Superior temporal gyrus (tissue), 1 donor: ENCODE data around the gene TANC1.

Experiments
- DNase-seq: peaks from one replicate; pipeline ENCODE4 v3.0.0-alpha.2; 2016; ENCODE audit errors: extremely low spot score

The TANC1 gene

DNA sequence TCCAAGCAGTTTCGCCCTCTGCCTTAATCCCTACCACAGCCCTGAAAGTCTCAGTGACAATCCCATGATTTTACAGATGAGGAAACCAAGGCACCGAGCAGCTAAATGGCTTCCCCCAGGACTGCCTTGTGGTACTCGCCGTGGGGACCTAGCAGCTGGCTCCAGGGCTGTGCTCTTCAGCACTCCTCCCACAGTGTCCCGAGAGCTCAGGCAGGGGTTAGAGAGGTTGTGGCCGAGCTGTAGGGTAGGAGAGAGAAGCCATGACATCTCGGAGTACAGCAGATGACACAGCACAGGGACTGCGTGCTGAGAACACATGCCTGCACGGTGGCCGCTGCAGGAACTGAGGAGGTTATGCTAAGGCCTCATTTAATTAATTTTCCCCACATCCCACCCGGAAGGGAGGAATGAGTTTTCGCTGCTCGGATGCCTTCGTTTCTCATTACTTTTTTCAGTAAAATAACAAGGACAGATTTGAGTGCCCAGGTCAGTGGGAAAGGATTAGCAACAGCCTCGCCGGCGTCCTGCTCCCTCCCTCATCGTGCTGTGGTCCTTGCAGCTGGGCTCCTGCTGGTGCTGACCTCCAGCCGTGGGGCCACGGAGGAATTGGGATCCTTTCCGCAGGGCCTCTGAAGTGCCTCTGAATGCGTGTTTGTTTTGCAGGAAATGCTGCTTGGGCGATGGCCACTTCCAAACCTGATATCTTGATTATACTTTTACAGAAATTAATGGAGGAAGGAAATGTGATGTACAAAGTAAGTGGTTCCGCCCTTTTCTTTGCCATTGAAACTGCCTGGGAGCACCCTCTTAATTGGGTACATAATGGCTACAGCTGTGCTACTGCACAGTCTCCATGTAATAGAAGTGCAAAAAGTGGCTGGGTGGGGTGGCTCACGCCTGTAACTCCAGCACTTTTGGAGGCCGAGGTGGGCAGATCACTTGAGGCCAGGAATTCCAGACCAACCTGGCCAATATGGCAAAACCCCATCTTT is 256.9 kb downstream of the TANC1 start:
- no peak for DNase-seq

DNA sequence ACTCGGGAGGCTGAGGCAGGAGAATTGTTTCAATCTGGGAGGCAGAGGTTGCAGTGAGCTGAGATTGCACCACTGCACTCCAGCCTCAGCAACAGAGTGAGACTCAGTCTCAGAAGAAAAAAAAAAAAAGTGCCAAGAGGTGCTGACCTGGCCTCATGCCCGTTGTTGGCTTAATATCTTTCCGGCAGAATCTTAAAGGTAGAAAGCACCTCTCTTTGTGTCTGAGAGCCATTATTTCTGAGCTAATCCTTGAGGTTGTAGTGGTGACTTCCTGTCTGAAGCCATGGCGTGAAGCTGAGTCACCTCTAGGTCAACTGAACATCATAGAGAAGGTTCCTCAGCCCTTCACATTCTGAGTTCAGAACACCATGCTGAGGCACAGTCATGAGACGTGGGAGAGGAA is 257.6 kb downstream of the TANC1 start:
- DNase-seq, result no peak

DNA sequence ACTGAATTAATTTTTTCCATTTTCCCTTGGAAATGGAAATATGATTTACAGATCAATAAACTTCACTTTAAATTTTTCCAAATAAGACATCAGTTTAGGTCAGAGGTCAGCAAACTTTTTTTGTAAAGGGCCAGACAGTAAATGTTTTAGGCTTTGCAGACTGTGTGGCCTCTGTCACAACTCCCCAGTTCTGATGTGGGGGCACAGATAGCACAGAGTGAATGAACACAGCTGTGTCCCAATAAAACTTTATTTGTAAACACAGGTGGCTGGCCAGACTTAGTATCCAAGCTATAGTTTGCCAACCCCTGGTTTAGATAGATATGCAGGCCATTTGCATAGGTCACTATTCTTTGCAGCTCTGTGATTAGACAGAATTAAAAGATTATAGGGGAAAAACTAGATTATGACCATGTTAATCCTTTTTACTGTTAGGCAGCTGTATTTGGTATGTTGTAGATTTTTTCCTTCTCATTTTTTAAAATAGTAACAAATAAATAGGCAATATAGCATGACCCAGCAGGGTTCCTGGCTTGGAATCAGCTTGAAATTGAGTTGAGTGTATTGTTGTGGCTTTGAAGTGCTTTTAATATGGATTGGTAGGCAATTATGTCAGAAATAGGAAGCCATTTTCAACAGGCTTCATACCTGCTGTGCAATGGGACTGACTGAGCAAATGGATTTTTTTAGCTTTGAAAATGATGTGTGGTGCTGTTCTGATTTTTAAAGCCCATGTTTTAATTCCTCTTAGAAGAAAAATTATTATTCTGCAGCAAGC is 258.4 kb downstream of the TANC1 start:
- no peak for DNase-seq

DNA sequence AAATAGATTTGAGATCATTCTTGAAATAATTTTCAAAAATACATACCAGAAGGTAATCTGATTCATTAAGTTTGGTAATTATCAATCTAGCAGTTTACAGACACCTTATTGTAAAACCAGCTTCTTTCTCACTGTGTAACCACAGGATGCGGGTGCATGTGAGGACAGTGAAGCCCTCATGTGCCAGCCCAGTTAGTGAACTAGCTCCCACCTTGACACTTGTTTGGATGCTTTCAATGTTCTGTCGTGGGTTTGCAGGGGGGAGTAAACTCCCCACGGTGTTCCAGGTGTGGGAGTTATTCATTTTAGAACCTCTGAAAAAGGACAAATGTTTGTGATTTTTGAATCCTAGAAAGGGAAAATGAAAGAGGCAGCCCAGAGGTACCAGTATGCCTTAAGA is 259.0 kb downstream of the TANC1 start:
- no peak for DNase-seq

DNA sequence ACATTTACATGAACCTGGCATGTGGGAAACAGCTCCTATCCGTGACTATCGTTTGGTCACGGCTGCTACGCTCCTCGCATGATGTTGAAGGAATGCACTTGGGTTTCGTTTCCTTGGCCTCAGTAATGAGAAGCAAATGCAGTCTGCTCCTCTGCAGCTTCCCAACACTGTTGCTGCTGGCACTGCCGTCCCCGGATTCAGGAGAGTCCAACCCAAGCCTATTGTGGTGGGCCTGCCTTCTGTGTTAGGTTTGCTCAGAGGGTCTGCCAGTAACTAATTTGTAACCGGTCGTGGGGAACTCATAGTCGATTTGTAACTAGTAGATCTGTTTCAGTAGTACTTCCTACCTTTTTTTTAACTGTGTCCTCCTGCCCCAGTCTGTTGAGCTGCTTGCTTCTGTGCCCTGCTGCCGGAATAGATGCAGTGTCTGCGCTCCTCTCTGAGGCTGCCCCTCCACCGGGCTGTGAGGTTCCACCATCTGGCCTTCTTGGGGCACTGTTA is 259.7 kb downstream of the TANC1 start:
- peak; percentile 18 for DNase-seq

DNA sequence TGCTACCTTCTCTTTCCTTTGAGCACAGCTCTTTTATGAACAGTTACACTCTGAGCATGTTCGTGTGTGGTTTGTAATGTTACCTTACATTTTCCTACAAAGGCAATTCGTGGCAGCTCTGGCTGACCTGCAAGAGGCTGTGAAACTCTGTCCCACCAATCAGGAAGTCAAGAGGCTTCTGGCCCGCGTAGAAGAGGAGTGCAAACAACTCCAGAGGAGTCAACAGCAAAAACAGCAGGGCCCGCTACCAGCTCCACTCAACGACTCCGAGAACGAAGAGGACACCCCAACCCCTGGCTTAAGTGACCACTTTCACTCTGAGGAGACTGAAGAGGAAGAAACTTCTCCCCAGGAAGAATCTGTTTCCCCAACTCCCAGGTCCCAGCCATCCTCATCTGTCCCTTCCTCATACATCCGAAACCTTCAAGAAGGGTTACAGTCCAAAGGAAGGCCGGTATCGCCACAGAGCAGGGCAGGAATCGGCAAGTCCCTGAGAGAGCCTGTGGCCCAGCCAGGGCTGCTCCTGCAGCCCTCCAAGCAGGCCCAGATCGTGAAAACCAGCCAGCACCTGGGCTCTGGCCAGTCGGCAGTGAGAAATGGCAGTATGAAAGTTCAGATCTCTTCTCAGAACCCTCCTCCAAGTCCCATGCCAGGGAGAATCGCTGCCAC is 261.2 kb downstream of the TANC1 start:
- no peak for DNase-seq

DNA sequence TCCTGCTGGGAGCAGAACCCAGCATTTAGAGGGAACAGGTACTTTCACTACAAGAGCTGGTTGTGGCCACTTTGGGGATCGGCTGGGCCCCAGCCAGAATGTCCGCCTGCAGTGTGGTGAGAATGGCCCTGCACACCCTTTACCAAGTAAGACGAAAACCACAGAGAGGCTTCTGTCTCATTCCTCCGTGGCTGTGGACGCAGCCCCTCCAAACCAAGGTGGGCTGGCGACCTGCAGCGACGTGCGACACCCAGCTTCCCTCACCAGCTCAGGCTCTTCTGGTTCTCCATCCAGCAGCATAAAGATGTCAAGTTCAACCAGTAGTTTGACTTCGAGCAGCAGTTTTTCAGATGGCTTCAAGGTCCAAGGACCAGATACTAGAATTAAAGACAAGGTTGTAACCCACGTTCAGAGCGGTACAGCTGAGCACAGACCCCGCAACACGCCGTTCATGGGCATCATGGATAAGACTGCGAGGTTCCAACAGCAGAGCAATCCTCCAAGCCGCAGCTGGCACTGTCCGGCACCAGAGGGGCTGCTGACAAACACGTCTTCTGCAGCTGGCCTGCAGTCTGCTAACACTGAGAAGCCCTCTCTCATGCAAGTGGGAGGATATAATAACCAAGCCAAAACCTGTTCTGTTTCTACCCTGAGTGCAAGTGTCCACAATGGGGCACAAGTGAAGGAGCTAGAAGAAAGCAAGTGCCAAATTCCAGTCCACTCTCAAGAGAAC is 261.9 kb downstream of the TANC1 start:
- DNase-seq, result peak; percentile 29

DNA sequence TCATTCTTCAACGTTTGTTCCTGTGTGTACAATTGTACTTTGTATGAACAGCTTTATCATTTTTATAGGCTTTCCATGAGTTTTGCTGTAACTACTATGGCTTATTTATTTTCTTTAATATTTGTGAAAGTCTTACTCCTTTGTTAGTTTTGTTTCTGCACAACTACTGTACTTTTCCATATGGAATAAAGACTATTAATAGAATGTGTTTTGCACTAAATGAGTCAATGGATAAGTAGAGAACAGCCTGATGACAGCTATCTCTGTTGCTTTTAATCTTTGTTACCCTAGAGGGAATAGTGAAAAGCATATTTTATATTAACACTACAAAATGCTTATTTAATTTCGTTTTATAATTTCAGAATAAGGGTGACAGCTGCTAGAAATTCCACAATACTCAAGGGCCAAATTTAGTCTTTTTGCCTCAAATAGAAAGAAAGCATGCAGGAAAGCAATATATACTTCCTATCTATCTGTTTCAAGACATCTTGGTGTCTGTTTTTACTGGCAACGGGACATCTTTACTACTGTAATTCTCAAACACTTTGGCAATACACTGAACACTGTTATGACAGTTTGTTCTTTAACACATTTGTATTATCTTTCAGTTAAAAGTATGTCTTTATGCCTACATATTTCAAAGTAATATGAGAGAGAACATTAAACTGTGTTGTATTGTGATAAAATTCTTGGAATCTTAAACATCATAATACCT is 264.2 kb downstream of the TANC1 start:
- peak; percentile 53 for DNase-seq

DNA sequence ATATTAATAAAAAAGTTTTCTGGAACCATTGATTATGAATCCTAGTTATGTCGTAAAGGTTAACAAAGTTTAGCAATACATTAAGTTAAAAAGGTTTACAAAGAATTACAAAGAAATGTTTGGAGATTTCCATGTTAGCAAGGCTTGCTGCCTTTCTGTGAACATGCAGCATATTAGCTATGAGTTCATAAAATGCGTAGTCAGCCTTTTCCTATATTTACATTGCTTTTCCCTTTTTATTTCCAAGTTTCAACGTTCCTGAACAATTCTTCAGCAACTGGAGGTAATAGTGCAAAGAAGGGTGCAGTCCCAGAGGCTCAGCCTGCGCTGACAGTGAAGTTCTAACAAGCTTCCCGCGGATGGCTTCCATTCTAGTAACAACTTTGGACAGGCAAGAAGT is 266.4 kb downstream of the TANC1 start:
- no peak for DNase-seq

DNA sequence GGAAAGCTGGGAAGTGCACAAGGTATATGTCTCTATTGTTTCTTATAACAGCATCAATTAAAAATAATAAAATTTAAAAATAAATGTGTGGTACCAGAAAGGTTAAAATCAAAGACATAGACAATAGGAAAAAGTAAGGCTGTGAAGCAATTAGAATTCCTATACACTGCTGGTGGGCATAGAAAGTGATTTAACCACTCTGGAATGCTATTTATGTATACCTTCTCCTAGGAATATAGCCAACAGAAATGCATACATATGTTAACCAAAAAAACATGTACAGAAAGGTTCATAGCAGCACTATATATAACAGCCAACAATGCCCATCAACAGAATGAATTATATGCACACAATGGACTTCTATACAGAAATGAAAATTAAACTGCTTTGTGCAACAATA is 275.1 kb downstream of the TANC1 start:
- no peak for DNase-seq

DNA sequence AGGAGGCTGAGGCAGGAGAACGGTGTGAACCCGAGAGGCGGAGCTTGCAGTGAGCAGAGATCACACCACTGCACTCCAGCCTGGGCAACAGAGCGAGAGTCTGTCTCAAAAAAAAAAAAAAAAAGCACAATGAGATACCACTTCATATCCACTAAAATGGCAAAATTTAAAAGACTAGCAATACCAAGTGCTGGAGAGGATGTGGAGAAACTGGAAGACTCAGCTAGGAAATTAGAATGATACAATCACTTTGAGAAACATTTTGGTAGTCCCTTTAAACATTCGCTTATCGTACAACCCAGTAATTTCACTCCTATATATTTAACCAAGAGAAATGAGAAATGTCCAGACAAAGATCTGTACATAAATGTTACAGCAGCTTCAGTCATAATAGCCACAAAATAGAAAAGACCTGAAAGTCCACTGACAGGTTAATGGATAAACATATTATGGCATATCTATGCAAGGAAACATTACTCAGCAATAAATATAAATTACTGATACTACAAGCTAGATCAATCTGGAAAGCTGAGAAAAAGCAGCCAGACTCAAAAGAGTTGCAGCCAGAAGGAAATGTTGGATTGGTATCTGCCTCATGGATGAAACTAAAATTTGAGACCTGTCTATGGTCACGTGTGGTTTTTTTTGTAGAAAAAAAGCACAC is 278.0 kb downstream of the TANC1 start:
- no peak for DNase-seq

DNA sequence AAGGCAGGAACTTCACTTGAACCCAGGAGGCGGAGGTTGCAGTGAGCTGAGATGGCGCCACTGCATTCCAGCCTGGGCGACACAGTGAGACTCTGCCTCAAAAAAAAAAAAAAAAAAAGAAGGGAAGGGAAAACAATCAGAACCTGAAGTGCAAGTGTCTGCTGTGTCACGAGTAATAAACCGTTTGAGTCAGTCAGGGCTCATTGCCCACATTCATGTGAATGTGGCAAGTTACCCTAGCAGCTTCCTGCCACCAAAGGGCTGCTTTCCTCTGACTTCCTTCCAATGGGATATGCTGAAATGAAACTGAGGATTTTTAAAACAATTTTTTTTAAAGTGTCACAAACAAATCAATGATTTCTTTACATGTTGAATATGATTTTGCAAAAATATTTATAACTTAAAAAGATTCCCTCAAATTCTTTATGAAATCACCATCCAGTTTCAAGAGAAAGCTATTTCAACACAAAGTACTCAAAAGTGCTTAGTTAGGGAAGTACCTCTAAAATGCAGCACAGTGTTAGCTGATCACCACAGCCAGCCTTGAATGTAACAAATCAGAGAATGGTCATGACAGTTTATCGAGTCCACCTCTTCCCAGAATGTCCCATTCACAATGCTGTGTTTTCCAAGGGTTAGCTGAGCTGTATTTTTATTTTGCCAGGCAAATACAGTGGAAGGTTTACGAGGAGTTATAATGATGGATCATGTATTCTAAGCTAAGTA is 281.7 kb downstream of the TANC1 start:
- DNase-seq, result peak; percentile 83

DNA sequence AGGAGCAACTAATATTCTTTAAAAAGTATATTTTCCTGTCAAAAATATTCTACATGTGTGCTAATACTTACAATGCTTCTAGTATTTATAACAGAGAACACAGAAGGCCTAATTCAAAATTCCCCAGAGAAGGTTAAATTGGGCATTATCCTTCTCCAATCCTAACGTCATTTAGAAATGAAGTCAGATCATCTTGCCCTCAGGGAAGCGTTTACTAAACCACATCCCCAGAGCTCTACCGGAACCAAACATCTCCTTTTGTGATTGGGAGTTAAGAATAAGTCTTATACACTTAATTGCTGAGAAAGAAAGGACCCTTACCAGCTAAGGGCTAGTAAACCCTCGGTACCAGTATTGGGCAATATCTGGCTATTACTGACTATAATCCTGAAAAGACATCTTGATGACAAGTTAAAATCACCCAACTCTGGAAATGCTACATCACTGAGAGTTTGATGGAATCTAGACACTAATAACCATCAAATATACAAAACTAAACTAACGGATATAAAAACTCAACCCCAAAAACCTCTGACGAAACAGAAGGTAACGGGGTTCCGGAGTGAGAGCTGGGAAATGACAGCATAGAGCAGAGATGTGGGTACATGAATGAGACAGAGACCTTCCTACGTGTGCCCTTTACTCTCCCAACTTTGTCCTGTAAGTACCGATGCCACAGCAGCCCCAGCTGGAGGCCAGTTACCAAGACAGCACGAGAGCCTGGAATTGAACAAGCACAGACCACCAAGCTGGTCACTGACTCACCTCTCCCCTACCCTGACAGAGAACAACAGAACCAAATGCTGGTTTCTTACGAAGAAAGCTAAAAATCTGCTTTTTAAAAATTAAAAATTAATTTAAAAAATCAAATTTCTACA is 283.1 kb downstream of the TANC1 start:
- no peak for DNase-seq

DNA sequence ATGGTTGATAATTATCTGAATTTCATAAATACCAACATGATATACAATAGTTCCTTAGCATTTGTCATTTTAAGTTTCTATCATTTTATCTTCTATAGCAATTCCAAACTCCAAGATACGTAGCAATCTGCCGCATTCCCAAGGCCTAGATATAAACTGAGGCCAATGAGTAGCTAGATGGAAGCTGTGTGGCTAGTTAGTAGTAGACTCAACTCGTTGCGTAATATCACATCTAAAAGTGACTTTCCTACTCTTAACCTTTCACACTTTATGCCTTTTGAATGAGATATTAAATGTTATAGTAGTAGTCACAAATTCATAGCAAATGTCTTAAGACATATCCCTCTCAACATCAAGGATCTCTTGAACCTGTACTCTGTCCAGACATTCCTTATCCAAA is 284.5 kb downstream of the TANC1 start:
- DNase-seq, result no peak

DNA sequence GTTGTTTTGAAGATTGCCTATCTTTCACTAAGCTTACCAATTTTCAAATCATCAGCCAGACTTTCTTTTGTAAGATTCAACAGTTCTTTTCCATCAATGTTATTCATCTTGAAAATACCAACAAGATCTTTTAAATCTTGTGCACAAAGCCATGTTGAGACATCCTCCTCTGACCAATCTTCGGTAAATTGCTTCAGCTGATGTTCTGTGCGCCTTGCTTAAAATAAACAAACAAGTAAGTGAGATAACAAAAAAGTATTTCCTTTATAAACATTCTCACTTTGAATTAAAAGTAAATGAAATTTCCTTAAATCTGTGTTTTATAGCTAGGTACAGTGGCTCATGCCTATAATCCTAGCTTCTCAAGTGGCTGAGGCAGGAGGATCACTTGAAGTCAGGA is 287.7 kb downstream of the TANC1 start:
- DNase-seq, result no peak

DNA sequence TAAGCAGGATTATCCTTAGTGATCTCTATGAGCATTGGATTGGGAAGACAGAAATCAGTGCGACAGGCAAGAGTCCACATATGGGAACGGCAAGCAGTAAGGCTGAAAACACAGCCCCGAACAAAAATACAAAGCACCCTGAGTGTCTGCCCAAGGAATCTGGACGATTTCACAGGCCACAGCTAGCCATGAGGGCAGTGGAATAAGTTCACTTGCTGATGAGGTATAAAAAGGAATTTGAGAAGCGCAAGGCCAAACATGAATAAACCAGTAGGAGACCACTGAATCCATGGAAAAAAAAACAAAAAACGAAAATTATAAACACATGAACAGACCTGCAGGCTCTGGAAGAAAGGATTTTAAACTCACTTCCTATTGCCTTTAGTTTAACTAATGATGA is 293.8 kb downstream of the TANC1 start:
- DNase-seq, result no peak

DNA sequence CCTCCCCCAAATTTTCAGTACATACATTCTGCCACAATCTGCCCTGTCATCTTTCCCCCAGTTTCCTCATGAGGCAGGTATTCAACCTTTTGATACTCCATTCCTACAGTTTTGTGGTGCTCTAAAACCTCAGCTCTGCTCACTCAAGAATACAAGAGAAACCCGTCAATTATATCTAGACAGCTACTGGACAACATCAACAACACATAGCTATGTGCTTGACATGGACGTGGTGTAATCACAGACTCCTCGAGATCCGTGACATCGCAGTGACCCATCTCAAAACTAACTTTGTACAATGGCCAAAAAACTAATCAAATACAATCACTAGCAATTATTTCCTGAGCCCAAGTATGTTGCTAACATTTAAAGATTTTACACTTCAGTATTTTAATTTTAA is 294.5 kb downstream of the TANC1 start:
- DNase-seq, result no peak

DNA sequence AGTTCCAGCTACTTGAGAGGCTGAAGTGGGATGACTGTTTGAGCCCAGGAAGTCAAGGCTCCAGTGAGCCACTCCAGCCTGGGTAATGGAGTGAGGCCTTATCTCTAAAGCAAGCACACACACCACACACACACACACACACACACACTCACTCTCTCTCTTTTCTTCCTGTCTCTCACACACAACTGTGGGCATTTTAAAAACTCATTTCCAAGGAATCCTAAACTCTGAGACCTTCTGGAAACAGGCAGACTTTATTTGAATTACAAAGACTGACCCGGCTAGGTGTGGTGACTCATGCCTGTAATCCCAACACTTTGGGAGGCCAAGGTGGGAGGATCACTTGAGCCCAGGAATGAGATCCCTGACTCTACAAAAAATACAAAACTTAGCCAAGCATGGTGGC is 296.7 kb downstream of the TANC1 start:
- no peak for DNase-seq

DNA sequence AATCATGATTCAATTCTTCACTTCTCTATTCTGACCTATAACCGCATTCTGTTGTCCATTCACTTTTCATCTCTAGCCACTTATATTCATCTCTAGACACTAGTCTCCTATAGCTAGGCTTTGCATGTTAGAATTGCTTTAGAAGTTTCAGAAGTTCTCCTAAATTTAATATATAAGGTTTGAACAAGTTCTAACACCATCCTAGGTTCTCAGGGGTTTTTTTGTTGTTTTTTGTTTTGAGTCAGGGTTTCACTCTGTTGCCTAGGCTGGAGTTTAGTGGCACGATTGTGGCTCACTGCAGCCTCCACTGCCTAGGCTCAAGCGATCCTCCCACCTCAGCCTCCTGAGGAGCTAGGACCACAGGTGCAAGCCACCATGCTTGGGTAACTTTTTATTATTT is 298.1 kb downstream of the TANC1 start:
- no peak for DNase-seq
